ENCODE measurements around the gene ERP44. TPM values are rescaled to one million over a fixed set of nuclear protein-coding genes. Genes with fewer than 3 reads are reported as not detected.

The ERP44 gene
- total RNA-seq, 1 experiment from 2014 or later: 9.4 TPM

- TF ChIP-seq TCF7L2 (IDR thresholded peaks at IDR 0.05; ENCODE audit: borderline replicate concordance, extremely low read depth, insufficient read depth, insufficient read length) (no peak), CBX3 (IDR thresholded peaks at IDR 0.05; ENCODE audit: low read depth) (no peak), CTCF (IDR thresholded peaks at IDR 0.05 in 2 of 3, conservative IDR thresholded peaks at IDR 0.05 in 1 of 3; ENCODE audit: borderline replicate concordance in 1 of 3, insufficient read depth in 1 of 3, low read depth in 2 of 3, low read length in 2 of 3) (no peak), EGR1 (IDR thresholded peaks at IDR 0.05; ENCODE audit: low read depth) (no peak), FOSL1 (IDR thresholded peaks at IDR 0.05; ENCODE audit: low read depth) (no peak), SIN3A (IDR thresholded peaks at IDR 0.05; ENCODE audit: low read depth) (no peak), POLR2AphosphoS5 (IDR thresholded peaks at IDR 0.05; ENCODE audit: low read depth, low read length) (no peak), EZH2phosphoT487 (IDR thresholded peaks at IDR 0.05; ENCODE audit: borderline replicate concordance) (no peak), RAD21 (IDR thresholded peaks at IDR 0.05; ENCODE audit: low read depth) (no peak)
These were observed 118.2 kb downstream of the ERP44 start (continued) for GRCh38 chr9:99980598-99980997.

DNA sequence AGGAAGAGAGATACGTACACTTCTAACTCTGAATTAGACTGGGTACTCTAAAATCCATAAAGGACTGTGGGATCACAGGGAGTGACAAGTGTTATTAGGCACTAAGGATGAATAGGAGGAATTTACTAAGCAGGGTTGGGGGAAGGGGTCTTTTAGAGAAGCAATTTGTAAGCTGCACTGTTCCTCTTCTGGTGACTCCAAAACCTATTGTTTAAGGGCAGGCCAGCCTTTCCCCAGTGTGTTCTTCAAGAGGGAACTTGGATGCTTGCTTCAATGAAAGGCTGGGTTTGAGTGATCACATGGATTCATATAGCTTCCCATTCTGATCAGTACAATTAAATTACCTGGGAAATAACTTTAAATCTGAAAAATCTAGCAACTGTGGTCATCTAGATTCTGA lies 120.6 kb downstream of the ERP44 start:
- Histone ChIP-seq H3K27me3 (ENCODE audit: insufficient read depth, low read length) (no peaks in the 10 kb centered on the region), H3K36me3 (ENCODE audit: control insufficient read depth in 1 of 2, insufficient read depth in 2 of 2, low read length in 2 of 2) (no peaks in the 10 kb centered on the region), H3K9me2 (ENCODE audit: insufficient read depth) (no peaks in the 10 kb centered on the region), H4K20me1 (ENCODE audit: insufficient read depth) (no peaks in the 10 kb centered on the region), H3K79me2 (ENCODE audit: insufficient read depth, low read length) (no peaks in the 10 kb centered on the region), H3K4me2 (ENCODE audit: low read length) (no peak overlapping the region), H3K27ac (ENCODE audit: low read depth, low read length) (no peak overlapping the region), H3K9ac (ENCODE audit: low read length) (no peak overlapping the region), H3K4me3 (replicated peaks in 1 of 2; ENCODE audit: low read depth in 1 of 2, low read length in 2 of 2) (no peak overlapping the region), H2AFZ (ENCODE audit: low read depth, low read length, poor library complexity, severe bottlenecking) (no peak overlapping the region), H3K9me3 (ENCODE audit: control insufficient read depth in 1 of 2, insufficient read depth in 1 of 2, low read depth in 1 of 2, low read length in 2 of 2) (no peaks in the 10 kb centered on the region), H3K4me1 (ENCODE audit: control insufficient read depth in 1 of 2, insufficient read depth in 2 of 2, low read length in 2 of 2) (no peaks in the 10 kb centered on the region)
- ATAC-seq: no peak
- no peak for TF ChIP-seq TCF7L2 (IDR thresholded peaks at IDR 0.05; ENCODE audit: borderline replicate concordance, extremely low read depth, insufficient read depth, insufficient read length)
- no peak for TF ChIP-seq SIN3A (IDR thresholded peaks at IDR 0.05; ENCODE audit: low read depth)
- TF ChIP-seq YY1 (IDR thresholded peaks at IDR 0.05; ENCODE audit: extremely low read depth, insufficient replicate concordance, low read depth, low read length): no peak
- ChIA-PET CTCF (no interaction called here), RAD21 (ENCODE audit: low non-redundant PET in 1 of 2, low total read pairs in 2 of 2, uncharacterized antibody in 2 of 2, unreplicated experiment in 2 of 2) (no interaction called here), POLR2A (no interaction called here)
- BruUV-seq (replicated peaks): no TSS peak
- no peak for DNase-seq (ENCODE audit: low read depth, low spot score)
- intact Hi-C loops (cut with micrococcal nuclease): no loop called here

All from HCT116 (cell line).